Sigmoid colon (tissue), 7 donors: Measurements from ENCODE around the gene CMTM7. TPM values are rescaled to one million over a fixed set of nuclear protein-coding genes. Genes with fewer than 3 reads are reported as not detected.

ENCODE experiments used
- DNase-seq: peaks from one replicate; pipeline ENCODE4 v3.0.0-alpha.2; 2019
- H3K27ac ChIP-seq, 4 donors: fragments of 200-600 bp; sonication (generic); one replicate each; pipeline ENCODE4 v1.5.1; 2016 to 2019; ENCODE audit warnings: mild to moderate bottlenecking in 1 of 4
- H3K27me3 ChIP-seq, 3 donors: fragments of 200-600 bp; sonication (generic); one replicate each; pipeline ENCODE4 v1.5.1; 2019; ENCODE audit warnings: mild to moderate bottlenecking in 1 of 3
- H3K36me3 ChIP-seq, 4 donors: fragments of 200-600 bp; sonication (generic); one replicate each; pipeline ENCODE4 v1.5.1; 2016 to 2019
- H3K4me1 ChIP-seq, 4 donors: fragments of 200-600 bp; sonication (generic); one replicate each; pipeline ENCODE4 v1.5.1; 2017 to 2019
- H3K4me3 ChIP-seq, 4 donors: fragments of 200-600 bp; sonication (generic); one replicate each; pipeline ENCODE4 v1.5.1; 2017 to 2019; ENCODE audit warnings: mild to moderate bottlenecking in 2 of 4, moderate library complexity in 1 of 4
- H3K9me3 ChIP-seq, 4 donors: fragments of 200-600 bp in 3 of 4; sonication (generic) in 3 of 4; one replicate each; pipeline versions ENCODE4 v1.5.1 to v1.6.1; 2013 to 2019
- CTCF ChIP-seq, 4 experiments: fragments of 450-650 bp in 3 of 4; fragments of 200-600 bp in 1 of 4; IDR thresholded peaks; one replicate each; pipeline ENCODE4 v1.5.1; 2016 to 2019; ENCODE audit warnings: antibody characterized with exemption in 4 of 4, mild to moderate bottlenecking in 3 of 4, moderate library complexity in 2 of 4
- EP300 ChIP-seq, 4 donors: sonication (generic); formaldehyde crosslinking; IDR thresholded peaks; one replicate each; pipeline ENCODE4 v1.6.1; 2017; ENCODE audit warnings: antibody characterized with exemption in 4 of 4
- POLR2A ChIP-seq, 2 donors: fragments of 450-650 bp; IDR thresholded peaks; one replicate each; pipeline ENCODE4 v1.6.1; 2016; ENCODE audit warnings: antibody characterized with exemption in 2 of 2, mild to moderate bottlenecking in 2 of 2, moderate library complexity in 2 of 2
- POLR2AphosphoS5 ChIP-seq, 4 donors: sonication (generic); formaldehyde crosslinking; IDR thresholded peaks; one replicate each; pipeline ENCODE4 v1.6.1; 2017; ENCODE audit warnings: antibody characterized with exemption in 4 of 4
- WGBS, 2 donors: extraction: QIAGEN DNeasy Blood & Tissue Kit; methylation state at CpG; one replicate each; pipeline ENCODE4 v1.1.7; 2013; 5-methylcytosine and 5-hydroxymethylcytosine counted together
- intact Hi-C: fragments of 100-400 bp; cut with DNase I; formaldehyde crosslinking; loops from one replicate; pipeline ENCODE4 v1.15.1; 2023
- polyA plus RNA-seq, 3 donors: library from polyadenylated mRNA; stranded (reverse); fragments of 200-250 nt; gene quantifications; one replicate each; pipeline ENCODE4 v1.2.3, GENCODE V29; 2013
- total RNA-seq, 4 donors: library from RNA; depleted of rRNA; stranded (reverse); fragments of >200 nt; gene quantifications; one replicate each; pipeline ENCODE4 v1.1.0, GENCODE V29; 2016
- donor health status: healthy with polysubstance abuse.
- donor health status: Bipolar disorder and iron deficiency.
- donor health status: healthy.

CMTM7 gene
- total and polyA plus RNA-seq, 7 donors, result 3.6 to 13.3 (median 7.2) TPM

- Histone ChIP-seq H3K27ac (peak overlapping the region in 1 of 4 donors; percentile 29), H3K4me3 (no peak overlapping the region), H3K4me1 (no peaks in the 10 kb centered on the region), H3K9me3 (no peaks in the 10 kb centered on the region), H3K36me3 (peaks cover 0 to 46% (median 0%) of the 10 kb centered on the region in 4 donors), H3K27me3 (no peaks in the 10 kb centered on the region)
- TF ChIP-seq POLR2AphosphoS5 (IDR thresholded peaks at IDR 0.05), result peak in 1 of 4 donors; percentile 30
- TF ChIP-seq POLR2A (IDR thresholded peaks at IDR 0.05), result no peak
- TF ChIP-seq EP300 (IDR thresholded peaks at IDR 0.05), result peak in 1 of 4 donors; percentile 17
- WGBS, 2 donors, result 63 to 90% methylated on average over 6 of the region's 6 CpGs
- intact Hi-C loops, result no loop called here
- DNase-seq, result no peak
Measured at GRCh38 chr3:32484436-32484835, 92.8 kb downstream of the CMTM7 start.

GRCh38 chr3:32487781-32488473, 96.3 kb downstream of the CMTM7 start:
- no peaks in the 10 kb centered on the region for H3K9me3 ChIP-seq
- intact Hi-C loops, result no loop called here
- no peak overlapping the region for H3K27ac ChIP-seq
- no peak for DNase-seq
- no peak for TF ChIP-seq CTCF (IDR thresholded peaks at IDR 0.05)
- TF ChIP-seq POLR2A (IDR thresholded peaks at IDR 0.05), result no peak
- TF ChIP-seq POLR2AphosphoS5 (IDR thresholded peaks at IDR 0.05), result no peak
- TF ChIP-seq EP300 (IDR thresholded peaks at IDR 0.05), result no peak
- WGBS, 2 donors, result 87 to 94% methylated on average over 3 of the region's 3 CpGs
- peaks cover 0 to 33% (median 0%) of the 10 kb centered on the region in 4 donors for H3K36me3 ChIP-seq
- no peak overlapping the region for H3K4me3 ChIP-seq
- H3K4me1 ChIP-seq, result peaks cover 0 to 13% (median 0%) of the 10 kb centered on the region in 4 donors
- H3K27me3 ChIP-seq, result no peaks in the 10 kb centered on the region

- DNase-seq, result no peak
- TF ChIP-seq EP300 (IDR thresholded peaks at IDR 0.05) (no peak), POLR2AphosphoS5 (IDR thresholded peaks at IDR 0.05) (no peak)
- Histone ChIP-seq H3K9me3 (no peaks in the 10 kb centered on the region), H3K36me3 (peaks cover 0 to 27% (median 0%) of the 10 kb centered on the region in 4 donors), H3K27ac (no peak overlapping the region), H3K4me1 (peaks cover 0 to 19% (median 2%) of the 10 kb centered on the region in 4 donors), H3K4me3 (no peak overlapping the region), H3K27me3 (no peaks in the 10 kb centered on the region)
- intact Hi-C loops, result no loop called here
- WGBS, 2 donors, result 91 to 95% methylated on average over 3 of the region's 3 CpGs
Measured at GRCh38 chr3:32488474-32489008, 96.9 kb downstream of the CMTM7 start.

- no peak for TF ChIP-seq EP300 (IDR thresholded peaks at IDR 0.05)
- no peak for TF ChIP-seq POLR2AphosphoS5 (IDR thresholded peaks at IDR 0.05)
- no peak for TF ChIP-seq POLR2A (IDR thresholded peaks at IDR 0.05)
- no peak for TF ChIP-seq CTCF (IDR thresholded peaks at IDR 0.05)
- Histone ChIP-seq H3K27me3 (no peaks in the 10 kb centered on the region), H3K9me3 (no peaks in the 10 kb centered on the region), H3K27ac (no peak overlapping the region), H3K36me3 (peaks cover 0 to 3% (median 0%) of the 10 kb centered on the region in 4 donors), H3K4me1 (peaks cover 0 to 31% (median 4%) of the 10 kb centered on the region in 4 donors), H3K4me3 (no peak overlapping the region)
- DNase-seq, result no peak
- 69 to 78% methylated on average over 3 of the region's 3 CpGs for WGBS, 2 donors
- intact Hi-C loops, result no loop called here
Measured at GRCh38 chr3:32492684-32493436, 101.2 kb downstream of the CMTM7 start.

GRCh38 chr3:32493437-32494414, 102.1 kb downstream of the CMTM7 start:
- WGBS, 2 donors, result 72 to 82% methylated on average over 3 of the region's 3 CpGs
- Histone ChIP-seq H3K9me3 (no peaks in the 10 kb centered on the region), H3K4me1 (peaks cover 0 to 31% (median 4%) of the 10 kb centered on the region in 4 donors), H3K27ac (no peak overlapping the region), H3K27me3 (no peaks in the 10 kb centered on the region), H3K36me3 (no peaks in the 10 kb centered on the region), H3K4me3 (no peak overlapping the region)
- TF ChIP-seq EP300 (IDR thresholded peaks at IDR 0.05) (no peak), CTCF (IDR thresholded peaks at IDR 0.05) (no peak), POLR2A (IDR thresholded peaks at IDR 0.05) (no peak), POLR2AphosphoS5 (IDR thresholded peaks at IDR 0.05) (no peak)
- intact Hi-C loops, result no loop called here
- no peak for DNase-seq
